HepG2 (cell line): ENCODE data around the gene SPIB. TPM values are rescaled to one million over a fixed set of nuclear protein-coding genes. Genes with fewer than 3 reads are reported as not detected.

Source experiments
- ATAC-seq: fragments of 200-7000 bp; cut with Tn5 transposase; 3 replicates; pipeline ENCODE4 v1.9.1; 2020; ENCODE audit warnings: mild to moderate bottlenecking, moderate library complexity
- BruUV-seq: library from RNA; stranded (reverse); fragments of 400-500 nt; replicated peaks from 2 replicates; lab custom pipeline; 2021; lab: Mats Ljungman, UMichigan
- CTCF ChIA-PET: fragments of 300-600 bp; formaldehyde crosslinking; extraction: SDS; loops from one replicate; lab custom pipeline; 2021; ENCODE audit warnings: low total read pairs, inconsistent platforms, low intra/inter-chr PET ratio; lab: Yijun Ruan, JAX
- POLR2A ChIA-PET: fragments of 350-600 bp; sonication (Branson Sonifier 250); formaldehyde crosslinking; loops from one replicate; lab custom pipeline; 2020; ENCODE audit warnings: antibody characterized with exemption, inconsistent platforms; lab: Yijun Ruan, JAX
- DNase-seq: peaks from one replicate; pipeline ENCODE4 v3.0.0-alpha.2; 2015; ENCODE audit warnings: low spot score
- FAIRE-seq: peaks from 3 replicates; lab custom pipeline; 2011; peaks lifted over from hg19 to GRCh38; lab: Jason Lieb, UNC
- H2AFZ ChIP-seq: one replicate; pipeline ENCODE4 v1.6.1; 2011; ENCODE audit warnings: low read length, inconsistent platforms
- H3K27ac ChIP-seq: fragments of 300-600 bp; 3 replicates; pipeline ENCODE4 v1.8.0; 2011; ENCODE audit warnings: mixed run types, mild to moderate bottlenecking, mixed read lengths, low read length, inconsistent platforms; ENCODE audit not compliant: insufficient read depth; ENCODE audit errors: extremely low read length
- H3K27me3 ChIP-seq, 2 experiments: fragments of 200-600 bp in 1 of 2; 2 replicates in 1 of 2; 3 replicates in 1 of 2; pipeline versions ENCODE4 v1.6.0 to v1.8.0; 2011; ENCODE audit warnings: low read length in 2 of 2, mild to moderate bottlenecking in 2 of 2, moderate library complexity in 2 of 2, inconsistent platforms in 1 of 2; ENCODE audit not compliant: insufficient read depth in 2 of 2, control insufficient read depth in 1 of 2
- H3K36me3 ChIP-seq, 2 experiments: fragments of 200-600 bp in 1 of 2; replicated peaks in 1 of 2; 2 replicates in 1 of 2; 3 replicates in 1 of 2; pipeline versions ENCODE4 v1.5.1 to v1.8.0; 2011; ENCODE audit warnings: low read length in 2 of 2, inconsistent platforms in 1 of 2; ENCODE audit not compliant: insufficient read depth in 2 of 2, control insufficient read depth in 1 of 2
- H3K4me1 ChIP-seq: 2 replicates; pipeline ENCODE4 v1.5.1; 2012; ENCODE audit warnings: low read length, inconsistent platforms; ENCODE audit not compliant: insufficient read depth
- H3K4me2 ChIP-seq: 2 replicates; pipeline ENCODE4 v1.6.0; 2011; ENCODE audit warnings: low read depth, low read length, inconsistent platforms
- H3K4me3 ChIP-seq, 3 experiments: fragments of 200-600 bp in 1 of 3; sonication (generic), shearing (Covaris generic) in 1 of 3; replicated peaks in 1 of 3; 2 replicates each; pipeline ENCODE4 v1.5.1; 2011 to 2016; ENCODE audit warnings: low read length in 3 of 3, inconsistent platforms in 2 of 3, low read depth in 2 of 3, mild to moderate bottlenecking in 2 of 3, control low read depth in 1 of 3, mixed read lengths in 1 of 3; ENCODE audit not compliant: insufficient read depth in 1 of 3
- H3K79me2 ChIP-seq: one replicate; pipeline ENCODE4 v1.6.1; 2011; ENCODE audit warnings: low read length, inconsistent platforms; ENCODE audit not compliant: insufficient read depth
- H3K9ac ChIP-seq: 2 replicates; pipeline ENCODE4 v1.6.0; 2011; ENCODE audit warnings: mild to moderate bottlenecking, low read depth, low read length, inconsistent platforms; ENCODE audit not compliant: insufficient read depth
- H3K9me3 ChIP-seq: 2 replicates; pipeline ENCODE4 v1.5.1; 2012; ENCODE audit warnings: mild to moderate bottlenecking, low read length
- H4K20me1 ChIP-seq: 2 replicates; pipeline ENCODE4 v1.6.0; 2011; ENCODE audit warnings: inconsistent platforms, mild to moderate bottlenecking, low read length, moderate library complexity; ENCODE audit not compliant: insufficient read depth
- EHMT2 ChIP-seq: fragments of 200-600 bp; sonication (generic); IDR thresholded peaks from 2 replicates; pipeline ENCODE4 v1.7.0; 2017; ENCODE audit warnings: antibody characterized with exemption, low read depth, low read length, borderline replicate concordance
- ESRRA ChIP-seq: sonication (generic); formaldehyde crosslinking; IDR thresholded peaks from 2 replicates; pipeline ENCODE4 v1.5.1; 2020; ENCODE audit warnings: mild to moderate bottlenecking, low read depth, missing genetic modification reagents
- IKZF4 ChIP-seq: sonication (generic); formaldehyde crosslinking; IDR thresholded peaks from 2 replicates; pipeline ENCODE4 v1.5.1; 2020; ENCODE audit warnings: borderline replicate concordance, mild to moderate bottlenecking, low read depth, missing genetic modification reagents; ENCODE audit errors: not compliant biosample characterization
- MYC ChIP-seq: sonication (generic); formaldehyde crosslinking; IDR thresholded peaks from 2 replicates; pipeline ENCODE4 v1.9.0; 2021; ENCODE audit warnings: missing genetic modification reagents, borderline replicate concordance
- PHB2 ChIP-seq: fragments of 450-650 bp; IDR thresholded peaks from 2 replicates; pipeline ENCODE4 v1.6.1; 2018; ENCODE audit not compliant: partially characterized antibody
- RBAK ChIP-seq: sonication (generic); formaldehyde crosslinking; IDR thresholded peaks from 2 replicates; pipeline ENCODE4 v1.5.1; 2020; ENCODE audit warnings: mild to moderate bottlenecking, missing genetic modification reagents
- SP5 ChIP-seq: IDR thresholded peaks from 2 replicates; pipeline ENCODE4 v1.6.1; 2016; ENCODE audit warnings: low read depth, borderline replicate concordance
- TCF7L2 ChIP-seq: IDR thresholded peaks from 2 replicates; pipeline ENCODE4 v1.6.1; 2011; ENCODE audit warnings: mild to moderate bottlenecking, low read depth, low read length, moderate library complexity
- THYN1 ChIP-seq: sonication (generic); formaldehyde crosslinking; IDR thresholded peaks from 2 replicates; pipeline ENCODE4 v1.8.1; 2023; ENCODE audit warnings: low read depth, mild to moderate bottlenecking, moderate library complexity, missing genetic modification reagents, borderline replicate concordance
- ZFP36L2 ChIP-seq: sonication (generic); formaldehyde crosslinking; IDR thresholded peaks from 2 replicates; pipeline ENCODE4 v1.4.0; 2020; ENCODE audit warnings: missing genetic modification reagents
- ZFY ChIP-seq: sonication (generic); formaldehyde crosslinking; IDR thresholded peaks from 2 replicates; pipeline ENCODE4 v1.4.0; 2020; ENCODE audit warnings: missing genetic modification reagents
- ZKSCAN8 ChIP-seq: IDR thresholded peaks from 2 replicates; pipeline ENCODE4 v1.6.1; 2016; ENCODE audit warnings: borderline replicate concordance, missing genetic modification reagents, missing compliant biosample characterization
- ZNF205 ChIP-seq: IDR thresholded peaks from 2 replicates; pipeline ENCODE4 v1.6.1; 2018; ENCODE audit warnings: missing biosample characterization, missing genetic modification reagents
- ZNF501 ChIP-seq: sonication (generic); formaldehyde crosslinking; IDR thresholded peaks from 2 replicates; pipeline ENCODE4 v1.5.1; 2020; ENCODE audit warnings: mild to moderate bottlenecking, moderate library complexity, missing genetic modification reagents
- ZNF577 ChIP-seq: sonication (generic); formaldehyde crosslinking; IDR thresholded peaks from 2 replicates; pipeline ENCODE4 v1.4.0; 2020; ENCODE audit warnings: mild to moderate bottlenecking, low read depth, missing genetic modification reagents, borderline replicate concordance
- ZNF619 ChIP-seq: sonication (generic); formaldehyde crosslinking; IDR thresholded peaks from 2 replicates; pipeline ENCODE4 v1.4.0; 2020; ENCODE audit warnings: mild to moderate bottlenecking, missing genetic modification reagents
- ZNF678 ChIP-seq: sonication (generic); formaldehyde crosslinking; IDR thresholded peaks from 2 replicates; pipeline ENCODE4 v1.4.0; 2020; ENCODE audit warnings: mild to moderate bottlenecking, missing genetic modification reagents
- ZNF761 ChIP-seq: sonication (generic); formaldehyde crosslinking; conservative IDR thresholded peaks from 2 replicates; pipeline ENCODE4 v1.4.0; 2020; ENCODE audit warnings: mild to moderate bottlenecking, missing genetic modification reagents
- ZSCAN29 ChIP-seq: sonication (generic); formaldehyde crosslinking; conservative IDR thresholded peaks from 2 replicates; pipeline ENCODE4 v1.4.0; 2020; ENCODE audit warnings: mild to moderate bottlenecking, missing genetic modification reagents
- WGBS: methylation state at CpG from one replicate; pipeline ENCODE4 v1.1.6; 2017; ENCODE audit warnings: low lambda C conversion rate; 5-methylcytosine and 5-hydroxymethylcytosine counted together
- in situ Hi-C: cut with HindIII; loops from 2 replicates; pipeline ENCODE4 v1.10.0; 2017; ENCODE audit warnings: low pct_unique_long_range_greater_than_20kb; ENCODE audit not compliant: extremely low pct_ligation_motif_present
- intact Hi-C: fragments of 100-400 bp; cut with micrococcal nuclease; formaldehyde crosslinking; loops from one replicate; pipeline ENCODE4 v1.10.0; 2022; ENCODE audit not compliant: unreplicated experiment
- polyA plus RNA-seq, 8 experiments: library from polyadenylated mRNA; depleted of rRNA in 3 of 8; stranded (reverse) in 7 of 8; unstranded in 1 of 8; fragments of >200 nt; fragmentation: Illumina TruSeq in 4 of 8; extraction: Trizol in 4 of 8; gene quantifications; 2 replicates each; pipeline versions ENCODE4 v1.2.1 to v1.2.3, GENCODE V29; 2011 to 2016; ENCODE audit warnings: low read depth in 4 of 8, missing spikeins in 1 of 8, mixed read lengths in 1 of 8; ENCODE audit not compliant: insufficient read depth in 1 of 8
- total RNA-seq, 5 experiments: library from RNA; depleted of rRNA; stranded (reverse); fragments of >200 nt; fragmentation: Illumina TruSeq; extraction: Trizol; gene quantifications; 2 replicates each; pipeline ENCODE4 v1.2.3, GENCODE V29; 2016; ENCODE audit warnings: low read depth in 1 of 5
- TF ChIP-seq, protein P1 (sequence below): sonication (generic); formaldehyde crosslinking; IDR thresholded peaks from 2 replicates; pipeline ENCODE4 v1.4.0; 2020; ENCODE audit warnings: missing genetic modification reagents

Gene SPIB
- total and polyA plus RNA-seq, 2 of the 13 experiments (the other 11 are each of a cell fraction or from before 2014, with no cell fraction given), result 0.04 TPM; not detected in 1

GRCh38 chr19:50420127-50420526 is 1.4 kb downstream of the SPIB start (continued):
- TF ChIP-seq, protein P1, sequence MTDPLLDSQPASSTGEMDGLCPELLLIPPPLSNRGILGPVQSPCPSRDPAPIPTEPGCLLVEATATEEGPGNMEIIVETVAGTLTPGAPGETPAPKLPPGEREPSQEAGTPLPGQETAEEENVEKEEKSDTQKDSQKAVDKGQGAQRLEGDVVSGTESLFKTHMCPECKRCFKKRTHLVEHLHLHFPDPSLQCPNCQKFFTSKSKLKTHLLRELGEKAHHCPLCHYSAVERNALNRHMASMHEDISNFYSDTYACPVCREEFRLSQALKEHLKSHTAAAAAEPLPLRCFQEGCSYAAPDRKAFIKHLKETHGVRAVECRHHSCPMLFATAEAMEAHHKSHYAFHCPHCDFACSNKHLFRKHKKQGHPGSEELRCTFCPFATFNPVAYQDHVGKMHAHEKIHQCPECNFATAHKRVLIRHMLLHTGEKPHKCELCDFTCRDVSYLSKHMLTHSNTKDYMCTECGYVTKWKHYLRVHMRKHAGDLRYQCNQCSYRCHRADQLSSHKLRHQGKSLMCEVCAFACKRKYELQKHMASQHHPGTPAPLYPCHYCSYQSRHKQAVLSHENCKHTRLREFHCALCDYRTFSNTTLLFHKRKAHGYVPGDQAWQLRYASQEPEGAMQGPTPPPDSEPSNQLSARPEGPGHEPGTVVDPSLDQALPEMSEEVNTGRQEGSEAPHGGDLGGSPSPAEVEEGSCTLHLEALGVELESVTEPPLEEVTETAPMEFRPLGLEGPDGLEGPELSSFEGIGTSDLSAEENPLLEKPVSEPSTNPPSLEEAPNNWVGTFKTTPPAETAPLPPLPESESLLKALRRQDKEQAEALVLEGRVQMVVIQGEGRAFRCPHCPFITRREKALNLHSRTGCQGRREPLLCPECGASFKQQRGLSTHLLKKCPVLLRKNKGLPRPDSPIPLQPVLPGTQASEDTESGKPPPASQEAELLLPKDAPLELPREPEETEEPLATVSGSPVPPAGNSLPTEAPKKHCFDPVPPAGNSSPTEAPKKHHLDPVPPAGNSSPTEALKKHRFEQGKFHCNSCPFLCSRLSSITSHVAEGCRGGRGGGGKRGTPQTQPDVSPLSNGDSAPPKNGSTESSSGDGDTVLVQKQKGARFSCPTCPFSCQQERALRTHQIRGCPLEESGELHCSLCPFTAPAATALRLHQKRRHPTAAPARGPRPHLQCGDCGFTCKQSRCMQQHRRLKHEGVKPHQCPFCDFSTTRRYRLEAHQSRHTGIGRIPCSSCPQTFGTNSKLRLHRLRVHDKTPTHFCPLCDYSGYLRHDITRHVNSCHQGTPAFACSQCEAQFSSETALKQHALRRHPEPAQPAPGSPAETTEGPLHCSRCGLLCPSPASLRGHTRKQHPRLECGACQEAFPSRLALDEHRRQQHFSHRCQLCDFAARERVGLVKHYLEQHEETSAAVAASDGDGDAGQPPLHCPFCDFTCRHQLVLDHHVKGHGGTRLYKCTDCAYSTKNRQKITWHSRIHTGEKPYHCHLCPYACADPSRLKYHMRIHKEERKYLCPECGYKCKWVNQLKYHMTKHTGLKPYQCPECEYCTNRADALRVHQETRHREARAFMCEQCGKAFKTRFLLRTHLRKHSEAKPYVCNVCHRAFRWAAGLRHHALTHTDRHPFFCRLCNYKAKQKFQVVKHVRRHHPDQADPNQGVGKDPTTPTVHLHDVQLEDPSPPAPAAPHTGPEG (CRISPR knock-in tag), result no peak
- TF ChIP-seq ZNF619 (CRISPR knock-in tag), result no peak
- no peak for TF ChIP-seq RBAK (CRISPR knock-in tag)
- TF ChIP-seq, all 625 proteins: peak for 0

DNA sequence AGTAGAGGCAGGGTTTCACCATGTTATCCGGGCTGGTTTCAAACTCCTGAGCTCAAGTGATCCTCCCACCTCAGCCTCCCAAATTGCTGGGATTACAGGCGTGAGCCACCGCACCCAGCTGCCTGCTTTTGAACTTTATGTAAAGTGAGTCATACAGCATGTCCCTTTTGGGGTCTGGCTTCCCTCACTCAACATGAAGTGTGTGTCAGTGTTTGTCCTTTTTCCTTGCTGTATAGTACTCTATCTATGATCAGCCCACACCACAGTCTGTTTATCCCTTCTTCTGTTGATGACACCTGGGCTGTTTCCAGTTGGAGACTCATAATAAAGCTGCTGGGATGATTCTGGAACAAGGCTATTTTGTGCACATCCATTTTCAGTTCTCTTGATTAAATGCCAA is 2.1 kb downstream of the SPIB start:
- DNase-seq (no peak), ATAC-seq (no peak), FAIRE-seq (no peak)
- Histone ChIP-seq H2AFZ (no peak overlapping the region), H3K9ac (no peak overlapping the region), H4K20me1 (no peaks in the 10 kb centered on the region), H3K4me3 (no peak overlapping the region), H3K27me3 (no peaks in the 10 kb centered on the region; a peak in 1 of 5 replicates), H3K79me2 (no peaks in the 10 kb centered on the region), H3K9me3 (no peaks in the 10 kb centered on the region), H3K27ac (no peak overlapping the region), H3K4me2 (no peak overlapping the region), H3K4me1 (peaks cover 19% of the 10 kb centered on the region), H3K36me3 (no peaks in the 10 kb centered on the region)
- 40% methylated on average over 3 of the region's 3 CpGs for WGBS
- ChIA-PET CTCF (no interaction called here), POLR2A (no interaction called here)
- intact Hi-C loops, result no loop called here
- in situ Hi-C loops, result no loop called here
- BruUV-seq, result no TSS peak
- no peak for TF ChIP-seq SP5 (CRISPR knock-in tag)
- no peak for TF ChIP-seq ZNF761 (CRISPR knock-in tag)
- no peak for TF ChIP-seq PHB2
- TF ChIP-seq ZNF501 (CRISPR knock-in tag), result no peak
- no peak for TF ChIP-seq ZNF205 (CRISPR knock-in tag)
- TF ChIP-seq ZNF678 (CRISPR knock-in tag), result no peak
- TF ChIP-seq IKZF4 (CRISPR knock-in tag), result no peak
- TF ChIP-seq TCF7L2, result no peak
- TF ChIP-seq ZFP36L2, result no peak
- TF ChIP-seq ZSCAN29 (CRISPR knock-in tag), result no peak
- TF ChIP-seq EHMT2, result no peak
- no peak for TF ChIP-seq ZKSCAN8 (CRISPR knock-in tag)
- no peak for TF ChIP-seq ZFY (CRISPR knock-in tag)
- TF ChIP-seq ESRRA (CRISPR knock-in tag), result no peak
- no peak for TF ChIP-seq THYN1 (CRISPR knock-in tag)
- TF ChIP-seq MYC (CRISPR knock-in tag), result no peak
- no peak for TF ChIP-seq ZNF577
